Adrenal gland (tissue), 12 donors: ENCODE measurements around the gene FKBP2. TPM values are rescaled to one million over a fixed set of nuclear protein-coding genes. Genes with fewer than 3 reads are reported as not detected.

ENCODE experiments used
- DNase-seq, 7 donors: peaks; one replicate each; pipeline ENCODE4 v3.0.0-alpha.2; 2019 to 2020
- H3K27ac ChIP-seq, 5 donors: fragments of 200-600 bp; sonication (generic) in 4 of 5; 1 replicate in 3 of 5; 2 replicates in 2 of 5; pipeline versions ENCODE4 v1.5.1 to v1.8.0; 2016 to 2020; ENCODE audit warnings: mild to moderate bottlenecking in 1 of 5
- H3K27me3 ChIP-seq: fragments of 200-600 bp; 2 replicates; pipeline ENCODE4 v1.8.0; 2021
- H3K36me3 ChIP-seq, 2 donors: fragments of 200-600 bp; replicated peaks in 1 of 2; 1 replicate in 1 of 2; 2 replicates in 1 of 2; pipeline versions ENCODE4 v1.5.1 to v1.8.0; 2018 to 2022
- H3K4me1 ChIP-seq, 2 donors: fragments of 200-600 bp; replicated peaks in 1 of 2; 1 replicate in 1 of 2; 2 replicates in 1 of 2; pipeline versions ENCODE4 v1.5.1 to v1.8.0; 2018 to 2021
- H3K4me3 ChIP-seq, 4 donors: fragments of 200-600 bp; sonication (generic) in 3 of 4; one replicate each; pipeline ENCODE4 v1.5.1; 2016 to 2018
- H3K9me3 ChIP-seq, 3 donors: fragments of 200-600 bp; sonication (generic) in 1 of 3; replicated peaks in 1 of 3; 1 replicate in 2 of 3; 2 replicates in 1 of 3; pipeline versions ENCODE4 v1.5.1 to v1.8.0; 2016 to 2021
- POLR2A ChIP-seq, 2 donors: fragments of 450-650 bp; IDR thresholded peaks; one replicate each; pipeline ENCODE4 v1.6.1; 2017; ENCODE audit warnings: antibody characterized with exemption in 2 of 2, mild to moderate bottlenecking in 2 of 2, moderate library complexity in 1 of 2
- WGBS, 4 donors: extraction: QIAGEN DNeasy Blood & Tissue Kit in 2 of 4; methylation state at CpG; one replicate each; pipeline versions ENCODE4 v1.1.5 to v1.1.7; 2013 to 2017; 5-methylcytosine and 5-hydroxymethylcytosine counted together
- intact Hi-C, 2 donors: fragments of 100-400 bp; cut with DNase I; formaldehyde crosslinking; loops; one replicate each; pipeline versions ENCODE4 v1.14.1 to v1.15.0; 2022 to 2023
- polyA plus RNA-seq, 3 donors: library from polyadenylated mRNA; stranded (reverse); fragments of 200-250 nt in 2 of 3; fragments of 350-450 nt in 1 of 3; fragmentation: Illumina TruSeq in 1 of 3; extraction: RNeasy Lipid Tissue Mini Kit (QIAGEN cat#74804) in 1 of 3; gene quantifications; one replicate each; pipeline ENCODE4 v1.2.3, GENCODE V29; 2013 to 2014
- total RNA-seq, 9 donors: library from RNA; depleted of rRNA in 4 of 9; stranded (reverse); fragments of >200 nt in 4 of 9; fragments of 120-200 nt in 1 of 9; fragmentation: NEBNext Ultra II Directional in 1 of 9; extraction: Animal tissue kit (Norgen Biotek cat#: 25700) in 1 of 9; gene quantifications; one replicate each; pipeline versions ENCODE4 v1.1.0 to v1.2.4, GENCODE V29; 2013 to 2023
- TF ChIP-seq, protein P1 (sequence below), 6 experiments: fragments of 450-650 bp in 4 of 6; fragments of 200-600 bp in 2 of 6; sonication (generic) in 1 of 6; IDR thresholded peaks; 1 replicate in 5 of 6; 2 replicates in 1 of 6; pipeline versions ENCODE4 v1.5.1 to v1.8.0; 2016 to 2021; ENCODE audit warnings: antibody characterized with exemption in 6 of 6, mild to moderate bottlenecking in 2 of 6, moderate library complexity in 1 of 6
- donor health status: healthy with polysubstance abuse.
- donor health status: Bipolar disorder and iron deficiency.
- donor health status: DM: yes; HTN: yes; CAD: no.
- donor health status: DM: no; HTN: no; CAD: no.
- donor health status: DM: no; HTN: no; CAD: no.
- donor health status: DM: yes; HTN: yes; CAD: no.

FKBP2 gene
- total and polyA plus RNA-seq, 12 donors: 76.1 to 812 (median 106) TPM

DNA sequence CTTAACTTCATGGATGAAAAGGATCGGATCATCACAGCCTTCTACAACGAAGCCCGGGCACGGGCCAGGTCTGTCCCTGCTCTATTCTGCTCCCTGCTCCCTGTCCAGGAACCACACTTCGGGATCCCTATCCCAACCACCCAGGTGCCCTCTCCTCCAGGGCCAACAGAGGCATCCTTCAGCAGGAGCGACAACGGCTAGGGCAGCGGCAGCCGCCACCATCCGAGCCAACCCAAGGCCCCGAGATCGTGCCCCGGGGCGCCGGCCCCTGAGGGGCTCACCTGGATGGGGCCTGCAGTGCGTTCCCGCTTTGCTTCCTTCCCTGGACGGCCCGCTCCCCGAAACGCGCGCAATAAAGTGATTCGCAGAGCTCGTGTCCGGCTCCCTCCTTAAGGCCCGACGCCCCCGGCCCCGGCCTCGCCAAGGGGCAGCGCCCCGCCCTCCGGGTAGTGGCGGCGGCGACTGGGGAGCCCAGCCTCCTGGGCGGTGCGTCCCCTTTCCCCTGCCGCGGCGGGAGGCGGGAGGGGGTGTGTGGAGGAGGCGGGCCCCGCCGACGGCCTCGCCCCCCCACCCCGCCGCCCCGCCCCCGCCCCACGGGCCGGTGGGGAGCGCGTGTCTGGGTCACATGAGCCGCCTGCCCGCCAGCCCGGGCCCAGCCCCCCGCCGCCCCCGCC, 6.8 kb upstream of the FKBP2 start, which contains the start of gene VEGFB:
Gene VEGFB, plus strand, starts transcription at position 672 of the 674 bp plus-strand sequence. CDS start 250 bp downstream, outside the sequence.
- peak in 6 of 7 donors; percentile 67 to 87 (median 74) for DNase-seq
- peaks cover 5 to 34% of the 10 kb centered on the region in 2 donors for H3K4me1 ChIP-seq
- peak within 1 kb of the TSS; percentile 18 to 94 (median 72) for H3K4me3 ChIP-seq
- no peaks in the 10 kb centered on the region for H3K9me3 ChIP-seq
- intact Hi-C loops: no loop called here
- WGBS, 4 donors: 1 to 5% (median 4%) methylated on average over 4 to 57 of the region's 62 CpGs
- H3K27ac ChIP-seq: peak within 1 kb of the TSS in 4 of 5 donors; percentile 57 to 92 (median 76)
- no peaks in the 10 kb centered on the region for H3K27me3 ChIP-seq
- H3K36me3 ChIP-seq: peaks cover 0 to 19% of the 10 kb centered on the region in 2 donors
- TF ChIP-seq POLR2A (IDR thresholded peaks at IDR 0.05): peak; percentile 38 to 63
- TF ChIP-seq, protein P1, sequence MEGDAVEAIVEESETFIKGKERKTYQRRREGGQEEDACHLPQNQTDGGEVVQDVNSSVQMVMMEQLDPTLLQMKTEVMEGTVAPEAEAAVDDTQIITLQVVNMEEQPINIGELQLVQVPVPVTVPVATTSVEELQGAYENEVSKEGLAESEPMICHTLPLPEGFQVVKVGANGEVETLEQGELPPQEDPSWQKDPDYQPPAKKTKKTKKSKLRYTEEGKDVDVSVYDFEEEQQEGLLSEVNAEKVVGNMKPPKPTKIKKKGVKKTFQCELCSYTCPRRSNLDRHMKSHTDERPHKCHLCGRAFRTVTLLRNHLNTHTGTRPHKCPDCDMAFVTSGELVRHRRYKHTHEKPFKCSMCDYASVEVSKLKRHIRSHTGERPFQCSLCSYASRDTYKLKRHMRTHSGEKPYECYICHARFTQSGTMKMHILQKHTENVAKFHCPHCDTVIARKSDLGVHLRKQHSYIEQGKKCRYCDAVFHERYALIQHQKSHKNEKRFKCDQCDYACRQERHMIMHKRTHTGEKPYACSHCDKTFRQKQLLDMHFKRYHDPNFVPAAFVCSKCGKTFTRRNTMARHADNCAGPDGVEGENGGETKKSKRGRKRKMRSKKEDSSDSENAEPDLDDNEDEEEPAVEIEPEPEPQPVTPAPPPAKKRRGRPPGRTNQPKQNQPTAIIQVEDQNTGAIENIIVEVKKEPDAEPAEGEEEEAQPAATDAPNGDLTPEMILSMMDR (IDR thresholded peaks at IDR 0.05): no peak

DNA sequence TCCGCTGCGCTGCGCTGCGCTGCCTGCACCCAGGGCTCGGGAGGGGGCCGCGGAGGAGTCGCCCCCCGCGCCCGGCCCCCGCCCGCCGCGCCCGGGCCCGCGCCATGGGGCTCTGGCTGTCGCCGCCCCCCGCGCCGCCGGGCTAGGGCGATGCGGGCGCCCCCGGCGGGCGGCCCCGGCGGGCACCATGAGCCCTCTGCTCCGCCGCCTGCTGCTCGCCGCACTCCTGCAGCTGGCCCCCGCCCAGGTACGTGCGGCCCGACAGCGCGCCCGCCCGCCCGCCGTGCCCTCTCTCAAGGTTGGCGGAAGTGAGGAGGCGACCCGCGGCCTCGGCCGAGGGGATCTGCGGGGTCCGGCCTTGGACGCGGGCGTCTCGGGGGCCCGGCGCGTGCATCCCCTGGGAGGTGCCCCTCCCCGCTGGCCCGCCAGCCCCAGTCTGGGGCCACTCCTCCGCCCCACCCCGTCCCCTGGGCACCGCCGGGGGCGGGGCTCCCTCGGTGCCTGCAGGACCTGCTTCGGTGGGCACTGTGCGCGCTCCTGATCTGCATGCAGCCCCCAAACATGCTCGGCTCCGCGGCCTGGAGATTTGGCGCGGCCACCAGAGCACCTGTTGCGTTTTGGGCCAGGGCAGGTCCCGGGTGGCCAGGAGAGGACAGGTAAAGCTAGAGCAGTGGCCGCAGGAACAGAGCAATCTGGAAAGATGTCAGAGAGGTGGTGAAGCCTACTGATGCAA, 6.1 kb upstream of the FKBP2 start:
- H3K27me3 ChIP-seq: no peaks in the 10 kb centered on the region
- H3K36me3 ChIP-seq: peaks cover 0 to 19% of the 10 kb centered on the region in 2 donors
- DNase-seq: peak in 4 of 7 donors; percentile 52 to 69 (median 56)
- H3K4me3 ChIP-seq: peak overlapping the region; percentile 18 to 94 (median 72)
- peaks cover 5 to 34% of the 10 kb centered on the region in 2 donors for H3K4me1 ChIP-seq
- H3K27ac ChIP-seq: peak overlapping the region in 4 of 5 donors; percentile 57 to 92 (median 76)
- TF ChIP-seq, protein P1 (IDR thresholded peaks at IDR 0.05): peak in 1 of 6 experiments; percentile 21
- peak in 1 of 2 donors; percentile 14 for TF ChIP-seq POLR2A (IDR thresholded peaks at IDR 0.05)
- WGBS, 4 donors: 1 to 7% (median 4%) methylated on average over 3 to 77 of the region's 80 CpGs
- no peaks in the 10 kb centered on the region for H3K9me3 ChIP-seq
- intact Hi-C loops: no loop called here

DNA sequence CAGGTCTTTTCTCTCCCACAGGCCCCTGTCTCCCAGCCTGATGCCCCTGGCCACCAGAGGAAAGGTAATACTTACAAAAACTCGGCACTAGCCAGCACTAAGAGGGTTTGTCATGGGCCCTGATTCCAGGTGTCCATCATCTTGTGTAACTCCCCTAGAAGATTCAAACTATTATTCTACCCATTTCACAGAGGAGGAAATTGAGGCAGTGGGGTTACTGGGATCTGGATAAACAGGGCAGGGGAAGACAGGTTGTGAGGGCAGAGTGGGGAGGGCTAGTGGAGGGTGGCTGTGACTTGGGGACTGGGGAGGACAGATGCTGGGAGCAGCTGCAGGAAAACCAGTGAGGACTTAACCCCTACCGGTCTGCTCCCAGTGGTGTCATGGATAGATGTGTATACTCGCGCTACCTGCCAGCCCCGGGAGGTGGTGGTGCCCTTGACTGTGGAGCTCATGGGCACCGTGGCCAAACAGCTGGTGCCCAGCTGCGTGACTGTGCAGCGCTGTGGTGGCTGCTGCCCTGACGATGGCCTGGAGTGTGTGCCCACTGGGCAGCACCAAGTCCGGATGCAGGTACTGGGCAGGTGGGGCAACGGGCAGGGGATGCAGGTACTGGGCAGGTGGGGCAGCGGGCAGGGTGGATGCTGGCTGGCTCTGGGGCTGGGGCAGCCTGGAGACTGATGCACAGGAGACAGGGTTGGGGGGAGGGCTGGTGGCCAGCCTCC, 5.3 kb upstream of the FKBP2 start:
- H3K4me3 ChIP-seq: peak overlapping the region in 2 of 4 donors; percentile 51 to 92
- H3K9me3 ChIP-seq: no peaks in the 10 kb centered on the region
- intact Hi-C loops: no loop called here
- H3K27me3 ChIP-seq: no peaks in the 10 kb centered on the region
- peak overlapping the region in 3 of 5 donors; percentile 64 to 92 (median 89) for H3K27ac ChIP-seq
- peaks cover 0 to 19% of the 10 kb centered on the region in 2 donors for H3K36me3 ChIP-seq
- 44 to 66% (median 54%) methylated on average over 1 to 12 of the region's 12 CpGs for WGBS, 4 donors
- TF ChIP-seq POLR2A (IDR thresholded peaks at IDR 0.05): no peak
- TF ChIP-seq, protein P1 (IDR thresholded peaks at IDR 0.05): no peak
- H3K4me1 ChIP-seq: peaks cover 12 to 40% of the 10 kb centered on the region in 2 donors
- peak in 3 of 7 donors; percentile 20 to 35 (median 28) for DNase-seq
